Erythroblast (primary cell): Measurements from ENCODE around the gene ACSM5.

Experiments
- GATA1 ChIP-seq: IDR thresholded peaks from 2 replicates; pipeline ENCODE4 v1.6.1; 2011; ENCODE audit warnings: low read depth, mild to moderate bottlenecking, control low read depth, low read length, moderate library complexity
- POLR2A ChIP-seq: IDR thresholded peaks from 2 replicates; pipeline ENCODE4 v1.6.1; 2011; ENCODE audit warnings: mild to moderate bottlenecking, low read length

DNA sequence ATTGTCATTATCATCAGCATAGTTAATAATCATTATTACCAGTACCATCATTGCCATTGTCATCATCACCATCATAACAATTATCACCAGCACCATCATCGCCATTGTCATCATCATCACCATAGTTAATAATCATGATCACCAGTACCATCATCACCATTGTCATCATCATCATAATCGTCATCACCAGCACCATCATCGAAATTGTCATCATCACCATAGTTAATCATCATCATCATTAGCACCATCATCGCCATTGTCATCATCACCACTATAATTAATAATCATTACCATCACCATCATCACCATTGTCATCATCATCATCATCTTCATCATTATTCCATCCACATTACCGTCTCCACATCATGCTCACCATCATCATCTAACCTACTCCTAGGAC is 18.3 kb upstream of the ACSM5 start:
- TF ChIP-seq POLR2A (no peak), GATA1 (no peak)
